GM21529 (cell line): ENCODE results near the gene DSCAML1.

Experiments used
- ATAC-seq: cut with Tn5 transposase; IDR thresholded peaks from one replicate; pipeline ENCODE4 v1.9.1; 2021; ENCODE audit not compliant: unreplicated experiment

The DSCAML1 gene

GRCh38 chr11:117796872-117797529 is at the start of gene DSCAML1:
DSCAML1 (minus strand) TSS chr11:117797216; CDS start chr11:117797079, 137 bp downstream.
- ATAC-seq, result no peak

GRCh38 chr11:117843666-117844484 is 46.9 kb upstream of the DSCAML1 start:
- no peak for ATAC-seq

GRCh38 chr11:117842131-117842941 is 45.3 kb upstream of the DSCAML1 start:
- no peak for ATAC-seq

GRCh38 chr11:117841551-117842031 is 44.6 kb upstream of the DSCAML1 start:
- no peak for ATAC-seq

GRCh38 chr11:117840881-117841550 is 44.0 kb upstream of the DSCAML1 start:
- no peak for ATAC-seq

- no peak for ATAC-seq
Observed at GRCh38 chr11:117839936-117840813, 43.2 kb upstream of the DSCAML1 start.

GRCh38 chr11:117839380-117839881 is 42.4 kb upstream of the DSCAML1 start:
- no peak for ATAC-seq

- no peak for ATAC-seq
Observed at GRCh38 chr11:117838901-117839300, 41.9 kb upstream of the DSCAML1 start.

- ATAC-seq, result no peak
Observed at GRCh38 chr11:117837791-117838190, 40.8 kb upstream of the DSCAML1 start.

- no peak for ATAC-seq
Observed at GRCh38 chr11:117837070-117837776, 40.2 kb upstream of the DSCAML1 start.

GRCh38 chr11:117836077-117836960 is 39.3 kb upstream of the DSCAML1 start:
- ATAC-seq, result no peak

- ATAC-seq, result no peak
Observed at GRCh38 chr11:117835576-117835975, 38.6 kb upstream of the DSCAML1 start.

GRCh38 chr11:117834838-117835443 is 37.9 kb upstream of the DSCAML1 start:
- no peak for ATAC-seq

GRCh38 chr11:117834068-117834810 is 37.2 kb upstream of the DSCAML1 start:
- ATAC-seq, result no peak

GRCh38 chr11:117833401-117833891 is 36.4 kb upstream of the DSCAML1 start:
- ATAC-seq, result no peak

GRCh38 chr11:117832511-117832910 is 35.5 kb upstream of the DSCAML1 start:
- no peak for ATAC-seq
